CD8-positive, alpha-beta memory T cell (primary cell): Measurements from ENCODE around the gene MEIS3. TPM values are rescaled to one million over a fixed set of nuclear protein-coding genes. Genes with fewer than 3 reads are reported as not detected.

Source experiments
- CTCF ChIA-PET: fragments of 350-600 bp; sonication (Branson Sonifier 250); formaldehyde crosslinking; loops from one replicate; lab custom pipeline; 2021; ENCODE audit warnings: antibody characterized with exemption; lab: Charles Lee
- POLR2A ChIA-PET: fragments of 350-600 bp; sonication (Branson Sonifier 250); formaldehyde crosslinking; loops from one replicate; lab custom pipeline; 2021; ENCODE audit warnings: antibody characterized with exemption; lab: Charles Lee
- DNase-seq, 5 donors: peaks; one replicate each; pipeline versions ENCODE4 v3.0.0 to v3.0.0-alpha.2; 2020 to 2022; ENCODE audit warnings: mixed read lengths in 1 of 5
- H3K27ac ChIP-seq: one replicate; pipeline ENCODE4 v1.7.0; 2013; ENCODE audit warnings: low read depth, mild to moderate bottlenecking, low read length, moderate library complexity
- H3K27me3 ChIP-seq: 2 replicates; pipeline ENCODE4 v1.7.0; 2013; ENCODE audit warnings: low read length, mild to moderate bottlenecking; ENCODE audit not compliant: insufficient read depth, poor library complexity, severe bottlenecking
- H3K36me3 ChIP-seq: 2 replicates; pipeline ENCODE4 v1.7.0; 2013; ENCODE audit warnings: mild to moderate bottlenecking, low read length, moderate library complexity; ENCODE audit not compliant: insufficient read depth
- H3K4me1 ChIP-seq: 2 replicates; pipeline ENCODE4 v1.7.0; 2013; ENCODE audit warnings: mild to moderate bottlenecking, low read length, moderate library complexity; ENCODE audit not compliant: insufficient read depth
- H3K4me3 ChIP-seq: 2 replicates; pipeline ENCODE4 v1.7.0; 2013; ENCODE audit warnings: mild to moderate bottlenecking, low read length
- H3K9me3 ChIP-seq: 2 replicates; pipeline ENCODE4 v1.7.0; 2013; ENCODE audit warnings: mild to moderate bottlenecking, low read length
- H3K27ac Mint-ChIP-seq, 8 donors: one replicate each; pipeline ENCODE4 v1.8.0; 2020 to 2021; ENCODE audit warnings: mixed read lengths in 8 of 8, mild to moderate bottlenecking in 6 of 8, inconsistent platforms in 3 of 8, moderate library complexity in 3 of 8
- H3K27me3 Mint-ChIP-seq, 2 donors: one replicate each; pipeline ENCODE4 v1.8.0; 2020 to 2021; ENCODE audit warnings: mixed read lengths in 2 of 2, mild to moderate bottlenecking in 1 of 2, moderate library complexity in 1 of 2
- H3K36me3 Mint-ChIP-seq, 3 donors: one replicate each; pipeline ENCODE4 v1.8.0; 2020 to 2021; ENCODE audit warnings: mixed read lengths in 3 of 3, inconsistent platforms in 1 of 3, mild to moderate bottlenecking in 1 of 3
- H3K4me1 Mint-ChIP-seq, 3 donors: one replicate each; pipeline ENCODE4 v1.8.0; 2020 to 2021; ENCODE audit warnings: mixed read lengths in 3 of 3, inconsistent platforms in 1 of 3, mild to moderate bottlenecking in 1 of 3
- H3K4me3 Mint-ChIP-seq, 7 donors: one replicate each; pipeline ENCODE4 v1.8.0; 2020 to 2021; ENCODE audit warnings: mixed read lengths in 7 of 7, mild to moderate bottlenecking in 6 of 7, moderate library complexity in 4 of 7, inconsistent platforms in 2 of 7
- H3K9me3 Mint-ChIP-seq, 5 donors: one replicate each; pipeline ENCODE4 v1.8.0; 2020 to 2022; ENCODE audit warnings: mixed read lengths in 5 of 5, mild to moderate bottlenecking in 3 of 5, moderate library complexity in 2 of 5, inconsistent platforms in 1 of 5
- polyA plus RNA-seq: library from polyadenylated mRNA; unstranded; fragments of 300-500 nt; fragmentation: Illumina TruSeq; gene quantifications from one replicate; pipeline ENCODE4 v1.2.3, GENCODE V29; 2021
- total RNA-seq, 2 experiments: library from RNA; stranded (reverse); gene quantifications; one replicate each; pipeline ENCODE4 v1.2.3, GENCODE V29; 2021

The MEIS3 gene
- total and polyA plus RNA-seq, 3 experiments from 2014 or later = not detected

DNA sequence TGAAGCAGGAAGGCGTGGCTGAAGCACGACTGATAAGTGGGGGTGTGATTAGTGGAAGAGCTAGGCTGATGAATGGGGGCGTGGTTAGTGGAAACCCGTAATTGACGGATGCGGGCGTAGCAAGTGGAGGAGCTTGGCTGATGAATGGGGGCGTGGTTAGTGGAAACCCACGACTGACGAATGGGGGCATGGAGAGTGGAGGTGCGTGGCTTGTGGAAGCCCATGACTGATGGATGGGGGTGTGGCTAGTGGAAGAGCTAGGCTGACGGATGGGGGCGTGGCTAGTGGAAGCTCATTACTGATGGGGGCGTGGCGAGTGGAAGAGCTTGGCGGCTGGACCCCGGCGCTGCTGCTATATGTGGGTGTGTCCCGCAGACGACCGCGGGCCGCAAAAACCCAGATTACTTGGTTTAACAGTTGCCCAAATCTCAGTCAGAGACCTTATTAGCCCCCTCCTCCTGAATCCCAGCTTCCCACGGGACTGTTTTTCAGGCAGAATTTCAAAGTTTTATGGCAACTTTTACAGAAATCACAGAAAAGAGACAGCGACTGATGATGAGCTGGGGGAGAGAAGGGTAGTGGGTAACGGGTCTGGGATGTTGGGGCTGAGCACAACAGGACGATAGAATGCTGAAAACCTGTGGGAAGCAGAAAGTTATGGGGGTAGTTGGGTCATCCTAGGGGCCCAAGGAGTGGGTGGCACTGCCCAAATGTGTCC, 9.0 kb upstream of the MEIS3 start:
- H3K27me3 Mint-ChIP-seq = peaks cover 43 to 58% of the 10 kb centered on the region in 2 donors
- no peaks in the 10 kb centered on the region for H3K9me3 Mint-ChIP-seq
- no peak overlapping the region for H3K27ac Mint-ChIP-seq
- H3K27me3 ChIP-seq = peaks cover 41% of the 10 kb centered on the region
- H3K4me3 ChIP-seq = peak overlapping the region; percentile 44
- no peaks in the 10 kb centered on the region for H3K36me3 Mint-ChIP-seq
- H3K4me1 Mint-ChIP-seq = peaks cover 5 to 12% (median 6%) of the 10 kb centered on the region in 3 donors
- ChIA-PET POLR2A (no interaction called here), CTCF (interaction anchor here (1.0 to 1.9 kb wide), 11 partner anchors 8 to 282 kb away, joined by 3 to 13 read pairs (median 3); partner anchors contain the start of gene KPTN)
- no peak overlapping the region for H3K27ac ChIP-seq
- H3K4me1 ChIP-seq = peaks cover 31% of the 10 kb centered on the region
- no peaks in the 10 kb centered on the region for H3K9me3 ChIP-seq
- H3K4me3 Mint-ChIP-seq = no peak overlapping the region
- peak; percentile 74 to 84 (median 75) for DNase-seq
- no peaks in the 10 kb centered on the region for H3K36me3 ChIP-seq

- no peak overlapping the region for H3K27ac ChIP-seq
- peaks cover 43 to 61% of the 10 kb centered on the region in 2 donors for H3K27me3 Mint-ChIP-seq
- POLR2A ChIA-PET = no interaction called here
- CTCF ChIA-PET = interaction anchor here (1.0 to 1.9 kb wide), 11 partner anchors 9 to 283 kb away, joined by 3 to 13 read pairs (median 3); partner anchors contain the start of gene KPTN
- H3K27me3 ChIP-seq = peaks cover 49% of the 10 kb centered on the region
- no peaks in the 10 kb centered on the region for H3K9me3 ChIP-seq
- H3K4me3 ChIP-seq = peak overlapping the region; percentile 44
- peak overlapping the region in 3 of 8 donors; percentile 30 to 43 (median 42) for H3K27ac Mint-ChIP-seq
- H3K36me3 ChIP-seq = no peaks in the 10 kb centered on the region
- H3K4me1 ChIP-seq = peaks cover 36% of the 10 kb centered on the region
- peaks cover 6 to 16% (median 6%) of the 10 kb centered on the region in 3 donors for H3K4me1 Mint-ChIP-seq
- H3K4me3 Mint-ChIP-seq = peak overlapping the region in 2 of 7 donors; percentile 49 to 54
- peak; percentile 56 to 75 (median 59) for DNase-seq
- no peaks in the 10 kb centered on the region for H3K9me3 Mint-ChIP-seq
- peaks cover 0 to 2% (median 0%) of the 10 kb centered on the region in 3 donors for H3K36me3 Mint-ChIP-seq
Observed at GRCh38 chr19:47427241-47428176, 8.2 kb upstream of the MEIS3 start.

DNA sequence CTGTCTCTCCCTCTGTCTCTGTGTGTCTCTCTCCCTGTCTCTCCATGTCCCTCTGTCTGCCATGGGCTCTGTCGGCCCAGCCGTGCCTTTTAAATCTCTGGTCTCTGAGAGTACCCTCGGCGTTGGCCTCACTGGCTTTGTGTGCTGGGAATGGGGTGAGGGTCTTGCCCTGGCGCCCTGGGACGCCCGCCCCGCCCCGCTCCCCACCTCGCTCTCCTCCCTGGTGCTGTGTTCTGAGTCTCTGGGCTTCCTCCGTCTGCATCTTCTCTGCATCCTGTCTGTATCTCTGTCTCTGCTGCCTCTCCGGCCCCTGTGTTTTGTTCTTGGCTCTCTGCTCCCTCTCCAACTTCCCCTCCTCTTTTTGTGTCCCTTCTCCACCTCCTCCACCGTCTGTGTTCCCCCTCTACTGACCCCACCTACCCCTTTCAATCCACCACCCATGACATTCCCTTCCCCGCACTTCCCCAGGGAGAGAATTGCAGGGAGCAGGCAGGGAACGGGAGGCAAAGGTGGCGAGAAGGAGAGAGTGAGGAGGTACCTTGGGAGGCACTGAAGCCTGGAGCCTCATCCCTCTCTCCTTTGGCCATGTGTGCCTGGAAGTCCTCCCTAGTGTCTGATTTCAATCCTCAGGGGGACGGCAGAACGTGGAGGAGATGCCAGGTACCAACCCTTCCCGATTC, 4.0 kb upstream of the MEIS3 start:
- ChIA-PET POLR2A (no interaction called here), CTCF (no interaction called here)
- H3K27ac Mint-ChIP-seq = peak overlapping the region in 1 of 8 donors; percentile 27
- H3K4me1 Mint-ChIP-seq = peaks cover 11 to 26% (median 24%) of the 10 kb centered on the region in 3 donors
- H3K4me3 Mint-ChIP-seq = no peak overlapping the region
- peaks cover 60% of the 10 kb centered on the region for H3K27me3 ChIP-seq
- peaks cover 36% of the 10 kb centered on the region for H3K4me1 ChIP-seq
- H3K4me3 ChIP-seq = no peak overlapping the region
- peaks cover 50 to 58% of the 10 kb centered on the region in 2 donors for H3K27me3 Mint-ChIP-seq
- H3K27ac ChIP-seq = no peak overlapping the region
- H3K36me3 ChIP-seq = no peaks in the 10 kb centered on the region
- H3K9me3 Mint-ChIP-seq = peaks cover 0 to 2% (median 0%) of the 10 kb centered on the region in 5 donors
- no peak for DNase-seq
- no peaks in the 10 kb centered on the region for H3K9me3 ChIP-seq
- H3K36me3 Mint-ChIP-seq = peaks cover 0 to 3% (median 0%) of the 10 kb centered on the region in 3 donors

DNA sequence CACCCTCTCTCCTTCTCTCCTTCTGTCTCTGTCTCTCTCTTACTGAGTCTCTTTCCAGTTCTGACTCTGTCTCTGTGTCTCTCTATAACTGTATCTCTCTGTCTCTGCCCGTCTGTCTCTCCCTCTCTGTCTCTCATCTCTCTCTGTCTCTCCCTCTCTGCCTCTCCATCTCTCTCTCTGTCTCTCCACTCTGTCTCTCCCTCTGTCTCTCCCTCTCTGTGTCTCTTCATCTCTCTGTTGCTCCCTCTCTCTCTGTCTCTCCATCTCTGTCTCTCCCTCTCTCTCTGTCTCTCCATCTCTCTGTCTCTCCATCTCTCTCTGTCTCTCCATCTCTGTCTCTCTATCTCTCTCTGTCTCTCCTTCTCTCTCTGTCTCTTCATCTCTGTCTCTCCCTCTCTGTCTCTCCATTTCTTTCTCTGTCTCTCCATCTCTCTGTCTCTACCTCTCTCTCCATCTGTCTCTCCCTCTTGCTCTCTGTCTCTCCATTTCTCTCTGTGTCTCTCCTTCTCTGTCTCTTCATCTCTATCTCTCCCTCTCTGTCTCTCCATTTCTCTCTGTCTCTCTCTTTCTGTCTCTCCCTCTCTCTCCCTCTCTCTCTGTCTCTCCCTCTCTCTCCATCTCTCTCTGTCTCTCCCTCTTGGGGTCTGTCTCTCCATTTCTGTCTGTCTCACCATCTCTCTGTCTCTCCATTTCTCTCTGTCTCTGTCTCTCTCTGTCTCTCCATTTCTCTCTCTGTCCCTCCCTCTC, 3.3 kb upstream of the MEIS3 start:
- no peak overlapping the region for H3K27ac Mint-ChIP-seq
- Histone ChIP-seq H3K4me1 (peaks cover 36% of the 10 kb centered on the region), H3K36me3 (no peaks in the 10 kb centered on the region), H3K27ac (no peak overlapping the region), H3K9me3 (no peaks in the 10 kb centered on the region), H3K27me3 (peaks cover 61% of the 10 kb centered on the region), H3K4me3 (no peak overlapping the region)
- H3K4me3 Mint-ChIP-seq = peak overlapping the region in 2 of 7 donors; percentile 14 to 34
- H3K36me3 Mint-ChIP-seq = peaks cover 0 to 3% (median 0%) of the 10 kb centered on the region in 3 donors
- no peak for DNase-seq
- CTCF ChIA-PET = no interaction called here
- H3K27me3 Mint-ChIP-seq = peaks cover 58 to 66% of the 10 kb centered on the region in 2 donors
- POLR2A ChIA-PET = interaction anchor here (0.6 kb wide), 1 partner anchor 352 kb away, joined by 7 read pairs; no protein-coding TSS in a partner anchor
- H3K9me3 Mint-ChIP-seq = peaks cover 0 to 2% (median 0%) of the 10 kb centered on the region in 5 donors
- peaks cover 18 to 34% (median 31%) of the 10 kb centered on the region in 3 donors for H3K4me1 Mint-ChIP-seq

GRCh38 chr19:47421844-47422395, 2.6 kb upstream of the MEIS3 start:
- DNase-seq = no peak
- H3K27me3 ChIP-seq = peaks cover 68% of the 10 kb centered on the region
- no peaks in the 10 kb centered on the region for H3K9me3 ChIP-seq
- Mint-ChIP-seq H3K9me3 (peaks cover 0 to 2% (median 0%) of the 10 kb centered on the region in 5 donors), H3K4me3 (peak overlapping the region in 1 of 7 donors; percentile 34), H3K27me3 (peaks cover 64 to 70% of the 10 kb centered on the region in 2 donors), H3K27ac (peak overlapping the region in 1 of 8 donors; percentile 49), H3K4me1 (peaks cover 20 to 40% (median 35%) of the 10 kb centered on the region in 3 donors), H3K36me3 (peaks cover 0 to 3% (median 0%) of the 10 kb centered on the region in 3 donors)
- no peaks in the 10 kb centered on the region for H3K36me3 ChIP-seq
- POLR2A ChIA-PET = interaction anchor here (0.6 kb wide), 1 partner anchor 352 kb away, joined by 7 read pairs; no protein-coding TSS in a partner anchor
- no peak overlapping the region for H3K4me3 ChIP-seq
- peaks cover 36% of the 10 kb centered on the region for H3K4me1 ChIP-seq
- H3K27ac ChIP-seq = no peak overlapping the region
- CTCF ChIA-PET = no interaction called here

DNA sequence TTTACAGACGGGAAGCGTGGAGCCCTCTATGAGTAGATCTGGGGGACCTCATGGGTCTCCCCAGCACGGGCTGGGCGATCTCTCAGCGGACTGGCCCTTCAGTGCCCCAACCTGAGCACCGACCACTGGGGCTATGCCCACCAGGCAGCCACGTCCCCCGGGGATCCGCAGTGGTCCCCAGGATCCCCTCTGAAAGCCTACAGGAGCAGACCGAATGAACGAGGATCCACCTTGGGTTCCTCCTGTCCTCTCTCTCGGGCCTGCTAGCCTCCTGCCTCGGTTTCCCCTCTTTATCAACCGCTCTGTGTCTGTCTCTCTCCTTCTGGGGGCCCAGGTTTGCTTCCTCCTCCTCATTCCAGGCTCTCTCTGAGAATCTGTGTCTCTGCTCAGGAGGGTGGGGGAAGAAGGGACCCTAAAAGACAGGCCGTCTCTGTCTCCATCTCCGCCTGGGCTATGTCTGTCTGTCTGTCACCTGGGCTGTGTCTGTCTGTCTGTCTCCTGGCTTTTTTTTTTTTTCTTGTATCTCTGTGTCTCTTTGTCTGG, 2.0 kb upstream of the MEIS3 start:
- H3K4me3 Mint-ChIP-seq = no peak overlapping the region
- peak overlapping the region in 2 of 8 donors; percentile 49 to 68 for H3K27ac Mint-ChIP-seq
- peaks cover 0 to 3% (median 0%) of the 10 kb centered on the region in 3 donors for H3K36me3 Mint-ChIP-seq
- ChIA-PET POLR2A (no interaction called here), CTCF (no interaction called here)
- Histone ChIP-seq H3K27me3 (peaks cover 74% of the 10 kb centered on the region), H3K9me3 (no peaks in the 10 kb centered on the region), H3K4me3 (no peak overlapping the region), H3K36me3 (no peaks in the 10 kb centered on the region), H3K4me1 (peaks cover 36% of the 10 kb centered on the region), H3K27ac (no peak overlapping the region)
- H3K9me3 Mint-ChIP-seq = peaks cover 0 to 2% (median 0%) of the 10 kb centered on the region in 5 donors
- H3K27me3 Mint-ChIP-seq = peaks cover 66 to 70% of the 10 kb centered on the region in 2 donors
- peaks cover 20 to 43% (median 35%) of the 10 kb centered on the region in 3 donors for H3K4me1 Mint-ChIP-seq
- DNase-seq = no peak
